ENCODE measurements around the gene UMAD1. TPM values are rescaled to one million over a fixed set of nuclear protein-coding genes. Genes with fewer than 3 reads are reported as not detected.
A peak's percentile ranks its signal among the peaks of the same experiment; 100 is the strongest.

Gene UMAD1
- total RNA-seq, 1 experiment from 2014 or later: 25.1 TPM

GRCh38 chr7:7881581-7881980, 241.0 kb downstream of the UMAD1 start:
- DNase-seq (ENCODE audit: low read depth): no peak

GRCh38 chr7:7882888-7883287, 242.3 kb downstream of the UMAD1 start:
- no peak for DNase-seq (ENCODE audit: low read depth)

GRCh38 chr7:7883394-7883793, 242.8 kb downstream of the UMAD1 start:
- DNase-seq (ENCODE audit: low read depth): peak; percentile 16

- DNase-seq (ENCODE audit: low read depth): no peak
Measured at GRCh38 chr7:7884855-7885254, 244.3 kb downstream of the UMAD1 start.

- no peak for DNase-seq (ENCODE audit: low read depth)
Measured at GRCh38 chr7:7889791-7890568, 249.4 kb downstream of the UMAD1 start.

- no peak for DNase-seq (ENCODE audit: low read depth)
Measured at GRCh38 chr7:7895004-7895650, 254.6 kb downstream of the UMAD1 start.

GRCh38 chr7:7895754-7896153, 255.2 kb downstream of the UMAD1 start:
- DNase-seq (ENCODE audit: low read depth): no peak

GRCh38 chr7:7897509-7897908, 257.0 kb downstream of the UMAD1 start:
- no peak for DNase-seq (ENCODE audit: low read depth)

- DNase-seq (ENCODE audit: low read depth): no peak
Measured at GRCh38 chr7:7897949-7898515, 257.5 kb downstream of the UMAD1 start.

- DNase-seq (ENCODE audit: low read depth): no peak
Measured at GRCh38 chr7:7902845-7903244, 262.3 kb downstream of the UMAD1 start.

- no peak for DNase-seq (ENCODE audit: low read depth)
Measured at GRCh38 chr7:7907306-7907705, 266.8 kb downstream of the UMAD1 start.

- DNase-seq (ENCODE audit: low read depth): no peak
Measured at GRCh38 chr7:7908622-7909145, 268.1 kb downstream of the UMAD1 start.

- DNase-seq (ENCODE audit: low read depth): peak; percentile 54
Measured at GRCh38 chr7:7909376-7909775, 268.8 kb downstream of the UMAD1 start.

- peak; percentile 19 for DNase-seq (ENCODE audit: low read depth)
Measured at GRCh38 chr7:7911369-7912123, 271.0 kb downstream of the UMAD1 start.

GRCh38 chr7:7912937-7913336, 272.4 kb downstream of the UMAD1 start:
- no peak for DNase-seq (ENCODE audit: low read depth)

GRCh38 chr7:7913504-7913903, 273.0 kb downstream of the UMAD1 start:
- DNase-seq (ENCODE audit: low read depth): peak; percentile 30

- no peak for DNase-seq (ENCODE audit: low read depth)
Measured at GRCh38 chr7:7914547-7914946, 274.0 kb downstream of the UMAD1 start.

GRCh38 chr7:7916064-7916463, 275.5 kb downstream of the UMAD1 start:
- DNase-seq (ENCODE audit: low read depth): no peak

- DNase-seq (ENCODE audit: low read depth): no peak
Measured at GRCh38 chr7:7917593-7917992, 277.0 kb downstream of the UMAD1 start.

GRCh38 chr7:7918736-7919448, 278.3 kb downstream of the UMAD1 start:
- no peak for DNase-seq (ENCODE audit: low read depth)

GRCh38 chr7:7919449-7919945, 278.9 kb downstream of the UMAD1 start:
- DNase-seq (ENCODE audit: low read depth): no peak
